GM21723 (cell line): ENCODE results near the gene SLC35E2B.
A peak's percentile ranks its signal among the peaks of the same experiment; 100 is the strongest.
"Not testable (repeated sequence)": the region's sequence is repeated elsewhere in the genome, so short reads cannot be mapped to it uniquely, and the experiment has no call there.

Experiments
- ATAC-seq: cut with Tn5 transposase; IDR thresholded peaks from one replicate; pipeline ENCODE4 v1.9.1; 2021; ENCODE audit warnings: mild to moderate bottlenecking, moderate library complexity; ENCODE audit not compliant: unreplicated experiment

Gene SLC35E2B

GRCh38 chr1:1677718-1678580 is 14.6 kb downstream of the SLC35E2B start:
- peak; percentile 68 for ATAC-seq

GRCh38 chr1:1676087-1676486 is 16.5 kb downstream of the SLC35E2B start:
- ATAC-seq, result not testable (repeated sequence)

- not testable (repeated sequence) for ATAC-seq
Measured at GRCh38 chr1:1675218-1675617, 17.4 kb downstream of the SLC35E2B start.

- not testable (repeated sequence) for ATAC-seq
Measured at GRCh38 chr1:1674806-1675205, 17.8 kb downstream of the SLC35E2B start.

GRCh38 chr1:1672181-1672965 is 20.2 kb downstream of the SLC35E2B start:
- no peak for ATAC-seq

GRCh38 chr1:1671365-1672119 is 21.1 kb downstream of the SLC35E2B start:
- no peak for ATAC-seq

- no peak for ATAC-seq
Measured at GRCh38 chr1:1670866-1671265, 21.7 kb downstream of the SLC35E2B start.

GRCh38 chr1:1669468-1670440 is 22.8 kb downstream of the SLC35E2B start:
- no peak for ATAC-seq

GRCh38 chr1:1666526-1666925 is 26.1 kb downstream of the SLC35E2B start:
- ATAC-seq, result no peak

GRCh38 chr1:1665815-1666251 is 26.8 kb downstream of the SLC35E2B start:
- ATAC-seq, result no peak

- no peak for ATAC-seq
Measured at GRCh38 chr1:1664941-1665814, 27.4 kb downstream of the SLC35E2B start.

- ATAC-seq, result not testable (repeated sequence)
Measured at GRCh38 chr1:1664318-1664717, 28.3 kb downstream of the SLC35E2B start.

GRCh38 chr1:1662830-1663560 is 29.6 kb downstream of the SLC35E2B start:
- ATAC-seq, result not testable (repeated sequence)

- not testable (repeated sequence) for ATAC-seq
Measured at GRCh38 chr1:1662392-1662791, 30.2 kb downstream of the SLC35E2B start.

- ATAC-seq, result peak; percentile 79
Measured at GRCh38 chr1:1658583-1659549, 33.7 kb downstream of the SLC35E2B start, which contains the start of gene CDK11B. Gene CDK11B, minus strand, starts transcription at chr1:1659004. Its CDS starts 1,519 bp downstream, at chr1:1657485.

GRCh38 chr1:1648265-1648664 is 44.3 kb downstream of the SLC35E2B start:
- not testable (repeated sequence) for ATAC-seq
